K562 (cell line): ENCODE results near the gene DTNBP1. TPM values are rescaled to one million over a fixed set of nuclear protein-coding genes. Genes with fewer than 3 reads are reported as not detected.

ENCODE experiments used
- ATAC-seq: fragments of 200-7000 bp; cut with Tn5 transposase; 3 replicates; pipeline ENCODE4 v1.9.1; 2020; ENCODE audit warnings: moderate library complexity
- BruUV-seq: library from RNA; stranded (reverse); fragments of 400-500 nt; replicated peaks from 2 replicates; lab custom pipeline; 2021; lab: Mats Ljungman, UMichigan
- CTCF ChIA-PET: fragments of 300-600 bp; formaldehyde crosslinking; extraction: SDS; loops from one replicate; lab custom pipeline; 2021; ENCODE audit warnings: low intra/inter-chr PET ratio; lab: Yijun Ruan, JAX
- POLR2A ChIA-PET: fragments of 300-600, 350-650 bp; sonication (Branson Sonifier 250); formaldehyde crosslinking; extraction: SDS; loops from one replicate; lab custom pipeline; 2021; ENCODE audit warnings: antibody characterized with exemption, inconsistent platforms; lab: Yijun Ruan, JAX
- DNase-seq, 4 experiments: peaks; one replicate each; pipeline versions ENCODE4 v3.0.0 to v3.0.0-alpha.2; 2011 to 2018; ENCODE audit warnings: low spot score in 3 of 4, mixed read lengths in 3 of 4; ENCODE audit errors: extremely low read depth in 1 of 4
- FAIRE-seq: peaks from 2 replicates; lab custom pipeline; 2011; peaks lifted over from hg19 to GRCh38; lab: Jason Lieb, UNC
- H2AFZ ChIP-seq: 2 replicates; pipeline ENCODE4 v1.6.0; 2011; ENCODE audit warnings: low read depth, low read length, control low read depth, inconsistent platforms
- H3K27ac ChIP-seq: fragments of 200-600 bp; 3 replicates; pipeline ENCODE4 v1.8.0; 2011; ENCODE audit warnings: low read depth, mild to moderate bottlenecking, control low read depth, inconsistent platforms, low read length, moderate library complexity, mixed read lengths; ENCODE audit errors: extremely low read depth
- H3K27me3 ChIP-seq, 2 experiments: fragments of 300-600 bp in 1 of 2; 2 replicates in 1 of 2; 3 replicates in 1 of 2; pipeline versions ENCODE4 v1.6.0 to v1.8.0; 2011; ENCODE audit warnings: inconsistent platforms in 2 of 2, low read length in 2 of 2, mild to moderate bottlenecking in 1 of 2, mixed read lengths in 1 of 2, moderate library complexity in 1 of 2; ENCODE audit not compliant: control insufficient read depth in 2 of 2, insufficient read depth in 2 of 2
- H3K36me3 ChIP-seq: fragments of 300-600 bp; 3 replicates; pipeline ENCODE4 v1.8.0; 2011; ENCODE audit warnings: mild to moderate bottlenecking, low read length, inconsistent platforms; ENCODE audit not compliant: control insufficient read depth, insufficient read depth
- H3K4me1 ChIP-seq, 2 experiments: fragments of 200-600 bp in 1 of 2; replicated peaks in 1 of 2; 2 replicates in 1 of 2; 3 replicates in 1 of 2; pipeline versions ENCODE4 v1.5.1 to v1.8.0; 2011; ENCODE audit warnings: inconsistent platforms in 2 of 2, low read length in 2 of 2, mild to moderate bottlenecking in 1 of 2, mixed read lengths in 1 of 2, moderate library complexity in 1 of 2; ENCODE audit not compliant: control insufficient read depth in 2 of 2, insufficient read depth in 2 of 2
- H3K4me2 ChIP-seq: 2 replicates; pipeline ENCODE4 v1.6.1; 2011; ENCODE audit warnings: low read length, control low read depth, inconsistent platforms, mixed read lengths; ENCODE audit not compliant: insufficient read depth
- H3K4me3 ChIP-seq: fragments of 200-600 bp; sonication (generic), shearing (Covaris generic); 2 replicates; pipeline ENCODE4 v1.5.1; 2016; ENCODE audit warnings: control low read depth, inconsistent platforms
- H3K79me2 ChIP-seq: fragments of 200-600 bp; 3 replicates; pipeline ENCODE4 v1.8.0; 2011; ENCODE audit warnings: low read length, inconsistent platforms; ENCODE audit not compliant: control insufficient read depth, insufficient read depth
- H3K9ac ChIP-seq, 2 experiments: 2 replicates each; pipeline versions ENCODE4 v1.6.0 to v1.6.1; 2011; ENCODE audit warnings: low read depth in 2 of 2, low read length in 2 of 2, control low read depth in 1 of 2, inconsistent platforms in 1 of 2, mild to moderate bottlenecking in 1 of 2, mixed read lengths in 1 of 2; ENCODE audit not compliant: insufficient read depth in 1 of 2
- H3K9me1 ChIP-seq: one replicate; pipeline ENCODE4 v1.6.0; 2011; ENCODE audit warnings: inconsistent platforms, mild to moderate bottlenecking, low read length, moderate library complexity; ENCODE audit not compliant: control insufficient read depth, insufficient read depth
- H3K9me3 ChIP-seq: replicated peaks from 2 replicates; pipeline ENCODE4 v1.5.1; 2011; ENCODE audit warnings: low read depth, low read length, inconsistent platforms; ENCODE audit not compliant: control insufficient read depth, insufficient read depth
- H4K20me1 ChIP-seq: replicated peaks from 2 replicates; pipeline ENCODE4 v1.6.1; 2011; ENCODE audit warnings: low read length, inconsistent platforms, mixed read lengths; ENCODE audit not compliant: control insufficient read depth, insufficient read depth
- CBX3 ChIP-seq, 2 experiments: IDR thresholded peaks; 1 replicate in 1 of 2; 2 replicates in 1 of 2; pipeline ENCODE4 v1.6.1; 2012; ENCODE audit warnings: inconsistent platforms in 2 of 2, low read length in 2 of 2, borderline replicate concordance in 1 of 2, control low read depth in 1 of 2
- ELK1 ChIP-seq: sonication (generic); formaldehyde crosslinking; IDR thresholded peaks from 2 replicates; pipeline ENCODE4 v1.8.1; 2022; ENCODE audit warnings: missing genetic modification reagents
- HDAC1 ChIP-seq, 2 experiments: fragments of 450-650 bp; IDR thresholded peaks; 2 replicates each; pipeline ENCODE4 v1.6.1; 2016 to 2017; ENCODE audit warnings: inconsistent platforms in 1 of 2, mild to moderate bottlenecking in 1 of 2, moderate library complexity in 1 of 2
- PTRF ChIP-seq: fragments of 450-650 bp; IDR thresholded peaks from 2 replicates; pipeline ENCODE4 v1.6.1; 2016; ENCODE audit warnings: mild to moderate bottlenecking, missing genetic modification characterization, missing compliant biosample characterization
- ZFP30 ChIP-seq: fragments of 250-450 bp; sonication (Bioruptor Pico); IDR thresholded peaks from 2 replicates; pipeline ENCODE4 v1.8.0; 2022; ENCODE audit warnings: moderate library complexity, mild to moderate bottlenecking, inconsistent platforms, borderline replicate concordance
- ZNF655 ChIP-seq: fragments of 250-450 bp; sonication (Bioruptor Pico); IDR thresholded peaks from 2 replicates; pipeline ENCODE4 v1.5.0; 2021
- WGBS: fragments of 100-300 bp; shearing (Covaris generic); methylation state at CpG from one replicate; pipeline ENCODE4 v1.1.6; 2016; ENCODE audit warnings: low coverage, mixed read lengths; ENCODE audit not compliant: insufficient coverage; ENCODE audit errors: missing lambda C conversion rate; 5-methylcytosine and 5-hydroxymethylcytosine counted together
- in situ Hi-C: fragments of 300-500 bp; cut with MboI; formaldehyde crosslinking; loops from 4 replicates; pipeline ENCODE4 v1.15.0; 2018; ENCODE audit warnings: inconsistent platforms, mixed read lengths
- intact Hi-C: fragments of 100-400 bp; cut with micrococcal nuclease; formaldehyde crosslinking; loops from 2 replicates; pipeline ENCODE4 v1.14.2; 2022
- polyA plus RNA-seq, 8 experiments: library from polyadenylated mRNA; depleted of rRNA in 4 of 8; stranded (reverse) in 5 of 8; unstranded in 3 of 8; fragments of >200 nt; fragmentation: Nextera tagmentation in 2 of 8; fragmentation: Illumina TruSeq in 1 of 8; extraction: Ambion mirVana in 2 of 8; extraction: Trizol in 1 of 8; gene quantifications; 2 replicates each; pipeline versions ENCODE4 v1.2.1 to v1.2.3, GENCODE V29; 2011 to 2014; ENCODE audit warnings: inconsistent platforms in 1 of 8, missing spikeins in 1 of 8
- total RNA-seq, 7 experiments: library from RNA; depleted of rRNA in 6 of 7; stranded (reverse); fragments of >200 nt in 6 of 7; fragmentation: Illumina TruSeq in 2 of 7; extraction: Trizol in 2 of 7; gene quantifications; 2 replicates each; pipeline versions ENCODE4 v1.2.1 to v1.2.3, GENCODE V29; 2011 to 2021; ENCODE audit warnings: low replicate concordance in 1 of 7

The DTNBP1 gene
- total and polyA plus RNA-seq, 9 of the 15 experiments (the other 6 are each of a cell fraction or from before 2014, with no cell fraction given): 16.7 to 54.5 (median 21.4) TPM

- POLR2A ChIA-PET: interaction anchor here (0.6 to 1.4 kb wide), 4 partner anchors 9 to 438 kb away, joined by 3 to 5 read pairs (median 4); partner anchors contain the start of gene MYLIP
- FAIRE-seq: no peak
- BruUV-seq: no TSS peak
Observed at GRCh38 chr6:15708231-15708630, 45.4 kb upstream of the DTNBP1 start.

More at GRCh38 chr6:15708231-15708630, 45.4 kb upstream of the DTNBP1 start:
- DNase-seq: no peak
- H3K36me3 ChIP-seq: no peaks in the 10 kb centered on the region
- WGBS: 19% methylated on average over 5 of the region's 5 CpGs
- no peaks in the 10 kb centered on the region for H3K79me2 ChIP-seq
- TF ChIP-seq ZFP30 (no peak), ZNF655 (no peak), PTRF (tag) (no peak), HDAC1 (IDR thresholded peaks at IDR 0.05) (no peak), CBX3 (IDR thresholded peaks at IDR 0.05; ENCODE audit: borderline replicate concordance in 1 of 2, low read length in 2 of 2) (no peak), ELK1 (CRISPR knock-in tag) (no peak)
- no peaks in the 10 kb centered on the region for H4K20me1 ChIP-seq
- H3K4me2 ChIP-seq: no peak overlapping the region
- no peak overlapping the region for H3K27ac ChIP-seq
- no peak overlapping the region for H3K9ac ChIP-seq
- in situ Hi-C loops: no loop called here
- CTCF ChIA-PET: no interaction called here
- no peak for ATAC-seq
- no peaks in the 10 kb centered on the region for H3K27me3 ChIP-seq
- intact Hi-C loops: no loop called here
- no peaks in the 10 kb centered on the region for H3K9me1 ChIP-seq
- H2AFZ ChIP-seq: no peak overlapping the region
- H3K4me3 ChIP-seq: no peak overlapping the region
- no peaks in the 10 kb centered on the region; the same call in 1 of the 2 replicates for H3K9me3 ChIP-seq
- no peaks in the 10 kb centered on the region for H3K4me1 ChIP-seq
